K562 (cell line): Measurements from ENCODE around the gene SPEG. TPM values are rescaled to one million over a fixed set of nuclear protein-coding genes. Genes with fewer than 3 reads are reported as not detected.

Experiments used
- CREB3 ChIP-seq: fragments of 450-650 bp; conservative IDR thresholded peaks from 2 replicates; pipeline ENCODE4 v1.6.1; 2016; ENCODE audit warnings: missing genetic modification characterization, low read depth, mild to moderate bottlenecking, missing compliant biosample characterization, moderate library complexity
- KLF1 ChIP-seq: fragments of 450-650 bp; IDR thresholded peaks from 2 replicates; pipeline ENCODE4 v1.6.1; 2016; ENCODE audit warnings: missing genetic modification characterization, missing compliant biosample characterization
- RHOXF2B ChIP-seq: fragments of 250-450 bp; sonication (Bioruptor Pico); conservative IDR thresholded peaks from 2 replicates; pipeline ENCODE4 v1.5.1; 2021
- ZC3H4 ChIP-seq: sonication (generic); formaldehyde crosslinking; IDR thresholded peaks from 2 replicates; pipeline ENCODE4 v1.9.0; 2021; ENCODE audit warnings: missing genetic modification reagents, borderline replicate concordance
- ZNF146 ChIP-seq: IDR thresholded peaks from one replicate; pipeline ENCODE4 v1.6.1; 2018; ENCODE audit warnings: missing compliant biosample characterization; ENCODE audit not compliant: unreplicated experiment
- polyA plus RNA-seq, 8 experiments: library from polyadenylated mRNA; depleted of rRNA in 4 of 8; stranded (reverse) in 5 of 8; unstranded in 3 of 8; fragments of >200 nt; fragmentation: Nextera tagmentation in 2 of 8; fragmentation: Illumina TruSeq in 1 of 8; extraction: Ambion mirVana in 2 of 8; extraction: Trizol in 1 of 8; gene quantifications; 2 replicates each; pipeline versions ENCODE4 v1.2.1 to v1.2.3, GENCODE V29; 2011 to 2014; ENCODE audit warnings: inconsistent platforms in 1 of 8, missing spikeins in 1 of 8
- total RNA-seq, 7 experiments: library from RNA; depleted of rRNA in 6 of 7; stranded (reverse); fragments of >200 nt in 6 of 7; fragmentation: Illumina TruSeq in 2 of 7; extraction: Trizol in 2 of 7; gene quantifications; 2 replicates each; pipeline versions ENCODE4 v1.2.1 to v1.2.3, GENCODE V29; 2011 to 2021; ENCODE audit warnings: low replicate concordance in 1 of 7
- TF ChIP-seq, protein P1 (sequence below): fragments of 250-450 bp; sonication (Bioruptor Pico); IDR thresholded peaks from 2 replicates; pipeline ENCODE4 v1.9.0; 2021; ENCODE audit warnings: mild to moderate bottlenecking, inconsistent platforms

Gene SPEG
- total and polyA plus RNA-seq, 9 of the 15 experiments (the other 6 are each of a cell fraction or from before 2014, with no cell fraction given) = 0.49 to 8.7 (median 3.0) TPM

GRCh38 chr2:219447242-219448098 lies 12.8 kb downstream of the SPEG start (continued):
- TF ChIP-seq ZC3H4 (no peak), CREB3 (tag) (no peak), RHOXF2B (CRISPR knock-in tag) (no peak), ZNF146 (CRISPR knock-in tag) (no peak), KLF1 (no peak)
- TF ChIP-seq, protein P1, sequence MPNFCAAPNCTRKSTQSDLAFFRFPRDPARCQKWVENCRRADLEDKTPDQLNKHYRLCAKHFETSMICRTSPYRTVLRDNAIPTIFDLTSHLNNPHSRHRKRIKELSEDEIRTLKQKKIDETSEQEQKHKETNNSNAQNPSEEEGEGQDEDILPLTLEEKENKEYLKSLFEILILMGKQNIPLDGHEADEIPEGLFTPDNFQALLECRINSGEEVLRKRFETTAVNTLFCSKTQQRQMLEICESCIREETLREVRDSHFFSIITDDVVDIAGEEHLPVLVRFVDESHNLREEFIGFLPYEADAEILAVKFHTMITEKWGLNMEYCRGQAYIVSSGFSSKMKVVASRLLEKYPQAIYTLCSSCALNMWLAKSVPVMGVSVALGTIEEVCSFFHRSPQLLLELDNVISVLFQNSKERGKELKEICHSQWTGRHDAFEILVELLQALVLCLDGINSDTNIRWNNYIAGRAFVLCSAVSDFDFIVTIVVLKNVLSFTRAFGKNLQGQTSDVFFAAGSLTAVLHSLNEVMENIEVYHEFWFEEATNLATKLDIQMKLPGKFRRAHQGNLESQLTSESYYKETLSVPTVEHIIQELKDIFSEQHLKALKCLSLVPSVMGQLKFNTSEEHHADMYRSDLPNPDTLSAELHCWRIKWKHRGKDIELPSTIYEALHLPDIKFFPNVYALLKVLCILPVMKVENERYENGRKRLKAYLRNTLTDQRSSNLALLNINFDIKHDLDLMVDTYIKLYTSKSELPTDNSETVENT (CRISPR knock-in tag) = no peak
